ENCODE results near the gene KPNA2.
"Not testable (repeated sequence)": the region's sequence is repeated elsewhere in the genome, so short reads cannot be mapped to it uniquely, and the experiment has no call there.

The KPNA2 gene

GRCh38 chr17:68020791-68021190, 14.7 kb upstream of the KPNA2 start:
- DNase-seq: not testable (repeated sequence)

- DNase-seq: no peak
These were observed 13.6 kb upstream of the KPNA2 start for GRCh38 chr17:68021963-68022362.

GRCh38 chr17:68022547-68022946, 13.0 kb upstream of the KPNA2 start:
- not testable (repeated sequence) for DNase-seq

- peak; percentile 81 for DNase-seq
These were observed 5.9 kb upstream of the KPNA2 start for GRCh38 chr17:68029512-68030215.

GRCh38 chr17:68033636-68034451, 1.7 kb upstream of the KPNA2 start:
- DNase-seq: peak; percentile 59

- DNase-seq: no peak
These were observed 1.1 kb upstream of the KPNA2 start for GRCh38 chr17:68034452-68034776.

- peak; percentile 99 for DNase-seq
These were observed 408 bp upstream of the KPNA2 start for GRCh38 chr17:68035131-68035522.

GRCh38 chr17:68036304-68037147, 991 bp downstream of the KPNA2 start:
- no peak for DNase-seq

- DNase-seq: no peak
These were observed 11.8 kb downstream of the KPNA2 start for GRCh38 chr17:68047153-68047846.

- peak; percentile 17 for DNase-seq
These were observed 12.5 kb downstream of the KPNA2 start for GRCh38 chr17:68047890-68048542.

GRCh38 chr17:68048996-68049395, 13.5 kb downstream of the KPNA2 start:
- peak; percentile 18 for DNase-seq

GRCh38 chr17:68049812-68050437, 14.4 kb downstream of the KPNA2 start:
- not testable (repeated sequence) for DNase-seq

- not testable (repeated sequence) for DNase-seq
These were observed 16.1 kb downstream of the KPNA2 start for GRCh38 chr17:68051321-68052312.

- DNase-seq: no peak
These were observed 17.3 kb downstream of the KPNA2 start for GRCh38 chr17:68052810-68053209.

- no peak for DNase-seq
These were observed 17.9 kb downstream of the KPNA2 start for GRCh38 chr17:68053231-68054013.

- peak; percentile 15 for DNase-seq
These were observed 18.9 kb downstream of the KPNA2 start for GRCh38 chr17:68054296-68054900.

GRCh38 chr17:68057531-68057952, 22.0 kb downstream of the KPNA2 start:
- DNase-seq: peak; percentile 63

- no peak for DNase-seq
These were observed 24.8 kb downstream of the KPNA2 start for GRCh38 chr17:68060336-68060735.

Data from DMS53 (cell line).